ENCODE data around the gene ZHX3. TPM values are rescaled to one million over a fixed set of nuclear protein-coding genes. Genes with fewer than 3 reads are reported as not detected.
A peak's percentile ranks its signal among the peaks of the same experiment; 100 is the strongest.

The ZHX3 gene
- total and polyA plus RNA-seq, 9 of the 15 experiments (the other 6 are each of a cell fraction or from before 2014, with no cell fraction given) = 0.80 to 14.6 (median 4.9) TPM

DNA sequence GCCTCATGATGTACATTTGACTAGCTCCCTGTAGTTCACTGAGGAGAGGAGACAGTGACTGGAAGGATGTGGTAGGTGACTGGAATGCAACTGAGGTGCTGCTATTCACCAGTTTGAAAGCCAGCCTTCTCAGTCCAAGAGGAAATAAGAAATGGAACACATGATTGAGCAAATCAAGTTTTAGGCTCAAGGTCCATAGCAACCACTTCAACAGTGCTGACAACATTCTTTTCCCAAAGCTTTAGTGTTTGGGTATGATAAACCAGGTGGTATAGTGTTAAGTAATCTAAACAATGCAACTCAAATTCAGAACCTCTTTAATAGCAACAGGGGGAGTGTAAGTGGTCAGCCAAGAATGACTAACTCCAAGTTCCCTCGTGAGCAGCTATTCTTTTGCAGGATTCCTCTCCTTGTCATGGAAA is 9.2 kb downstream of the ZHX3 start:
- CTCF ChIA-PET (ENCODE audit: low intra/inter-chr PET ratio) = no interaction called here
- peak; percentile 34 for ATAC-seq
- peaks cover 28% of the 10 kb centered on the region; the same call in 2 of the 3 replicates for H3K79me2 ChIP-seq (ENCODE audit: control insufficient read depth, insufficient read depth, low read length)

DNA sequence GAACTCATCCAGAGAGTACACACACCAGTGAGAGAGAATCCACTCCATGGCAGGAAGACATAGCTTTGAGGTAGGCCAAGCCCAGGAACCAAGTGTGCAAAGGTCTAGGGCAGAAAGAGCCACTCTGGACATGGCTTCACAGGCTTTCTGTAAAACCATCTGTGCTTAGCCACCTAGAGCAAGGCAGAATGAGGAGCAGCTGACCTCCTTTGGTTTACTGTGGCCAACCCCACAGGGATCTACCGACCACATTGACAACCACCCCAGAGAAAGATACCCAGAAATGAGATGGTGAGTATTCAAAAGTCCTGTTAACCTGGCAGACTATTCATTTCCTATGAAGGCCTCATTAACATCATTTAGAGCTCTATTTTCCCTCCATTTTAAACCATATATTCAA is 10.5 kb downstream of the ZHX3 start:
- ChIA-PET CTCF (ENCODE audit: low intra/inter-chr PET ratio) (no interaction called here), POLR2A (interaction anchor here (0.6 to 2.5 kb wide), 2 partner anchors 9 to 15 kb away, joined by 3 to 10 read pairs; no protein-coding TSS in a partner anchor)
- no peak overlapping the region for H3K9ac ChIP-seq (ENCODE audit: insufficient read depth in 1 of 2, low read depth in 2 of 2, low read length in 2 of 2)
- H4K20me1 ChIP-seq (replicated peaks; ENCODE audit: control insufficient read depth, insufficient read depth, low read length) = no peaks in the 10 kb centered on the region
- no peak overlapping the region for H3K27ac ChIP-seq (ENCODE audit: extremely low read depth, low read depth, low read length)
- no peaks in the 10 kb centered on the region for H3K36me3 ChIP-seq (ENCODE audit: control insufficient read depth, insufficient read depth, low read length)
- no peak overlapping the region for H3K4me2 ChIP-seq (ENCODE audit: insufficient read depth, low read length)
- peaks cover 26% of the 10 kb centered on the region; the same call in 2 of the 3 replicates for H3K79me2 ChIP-seq (ENCODE audit: control insufficient read depth, insufficient read depth, low read length)
- FAIRE-seq = no peak
- intact Hi-C loops (cut with micrococcal nuclease) (no loop called here), in situ Hi-C loops (cut with MboI) (no loop called here)
- no peak for DNase-seq (ENCODE audit: extremely low read depth in 1 of 4, low spot score in 3 of 4)
- WGBS (ENCODE audit: insufficient coverage, low coverage, missing lambda C conversion rate) = 63% methylated on average over 1 of the region's 1 CpG
- no TSS peak for BruUV-seq (replicated peaks)
- no peak for ATAC-seq
- no peak overlapping the region for H3K4me3 ChIP-seq
- no peak overlapping the region for H2AFZ ChIP-seq (ENCODE audit: low read depth, low read length)
- no peaks in the 10 kb centered on the region for H3K27me3 ChIP-seq (ENCODE audit: control insufficient read depth in 2 of 2, insufficient read depth in 2 of 2, low read length in 2 of 2)
- peaks cover 7 to 27% of the 10 kb centered on the region in 2 experiments for H3K4me1 ChIP-seq (replicated peaks in 1 of 2; ENCODE audit: control insufficient read depth in 2 of 2, insufficient read depth in 2 of 2, low read length in 2 of 2)
- H3K9me1 ChIP-seq (ENCODE audit: control insufficient read depth, insufficient read depth, low read length) = no peaks in the 10 kb centered on the region
- no peaks in the 10 kb centered on the region for H3K9me3 ChIP-seq (replicated peaks; ENCODE audit: control insufficient read depth, insufficient read depth, low read depth, low read length)
- TF ChIP-seq SMAD2 (IDR thresholded peaks at IDR 0.05; ENCODE audit: low read depth, low read length) (no peak), MYNN (IDR thresholded peaks at IDR 0.05) (no peak), MYNN (CRISPR knock-in tag; IDR thresholded peaks at IDR 0.05) (no peak), SAFB2 (IDR thresholded peaks at IDR 0.05; ENCODE audit: borderline replicate concordance, low read depth, low read length, severe bottlenecking) (no peak), GATAD2B (IDR thresholded peaks at IDR 0.05; ENCODE audit: borderline replicate concordance) (no peak), HNRNPK (IDR thresholded peaks at IDR 0.05; ENCODE audit: low read depth, low read length, poor library complexity, severe bottlenecking) (no peak), MED1 (CRISPR knock-in tag; IDR thresholded peaks at IDR 0.05; ENCODE audit: borderline replicate concordance) (no peak), CEBPG (CRISPR knock-in tag; IDR thresholded peaks at IDR 0.05) (no peak), CEBPG (tag; conservative IDR thresholded peaks at IDR 0.05 in 1 of 2, IDR thresholded peaks at IDR 0.05 in 1 of 2) (no peak), CBX2 (IDR thresholded peaks at IDR 0.05; ENCODE audit: insufficient read depth, low read length, poor library complexity, severe bottlenecking) (no peak), GTF2F1 (IDR thresholded peaks at IDR 0.05; ENCODE audit: low read depth, low read length) (no peak)
- TF ChIP-seq, protein P1, sequence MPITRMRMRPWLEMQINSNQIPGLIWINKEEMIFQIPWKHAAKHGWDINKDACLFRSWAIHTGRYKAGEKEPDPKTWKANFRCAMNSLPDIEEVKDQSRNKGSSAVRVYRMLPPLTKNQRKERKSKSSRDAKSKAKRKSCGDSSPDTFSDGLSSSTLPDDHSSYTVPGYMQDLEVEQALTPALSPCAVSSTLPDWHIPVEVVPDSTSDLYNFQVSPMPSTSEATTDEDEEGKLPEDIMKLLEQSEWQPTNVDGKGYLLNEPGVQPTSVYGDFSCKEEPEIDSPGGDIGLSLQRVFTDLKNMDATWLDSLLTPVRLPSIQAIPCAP (CRISPR knock-in tag; IDR thresholded peaks at IDR 0.05; ENCODE audit: borderline replicate concordance) = no peak

More for the DNA sequence above, 9.2 kb downstream of the ZHX3 start:
- TF ChIP-seq, protein P2, sequence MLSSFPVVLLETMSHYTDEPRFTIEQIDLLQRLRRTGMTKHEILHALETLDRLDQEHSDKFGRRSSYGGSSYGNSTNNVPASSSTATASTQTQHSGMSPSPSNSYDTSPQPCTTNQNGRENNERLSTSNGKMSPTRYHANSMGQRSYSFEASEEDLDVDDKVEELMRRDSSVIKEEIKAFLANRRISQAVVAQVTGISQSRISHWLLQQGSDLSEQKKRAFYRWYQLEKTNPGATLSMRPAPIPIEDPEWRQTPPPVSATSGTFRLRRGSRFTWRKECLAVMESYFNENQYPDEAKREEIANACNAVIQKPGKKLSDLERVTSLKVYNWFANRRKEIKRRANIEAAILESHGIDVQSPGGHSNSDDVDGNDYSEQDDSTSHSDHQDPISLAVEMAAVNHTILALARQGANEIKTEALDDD (IDR thresholded peaks at IDR 0.05) = peak; percentile 84
- TF ChIP-seq TCFL5 (CRISPR knock-in tag; conservative IDR thresholded peaks at IDR 0.05) (no peak), TEAD4 (IDR thresholded peaks at IDR 0.05; ENCODE audit: low read length) (peak; percentile 16; the same call in 1 of the 2 replicates), TEAD4 (CRISPR knock-in tag; IDR thresholded peaks at IDR 0.05; ENCODE audit: borderline replicate concordance) (no peak)
- FAIRE-seq (peak; percentile 35), DNase-seq (ENCODE audit: extremely low read depth in 1 of 4, low spot score in 3 of 4) (peak in 2 of 4 experiments; percentile 17 to 20)
- POLR2A ChIA-PET = interaction anchor here (0.6 to 0.9 kb wide), 3 partner anchors 14 to 45 kb away, joined by 3 read pairs; no protein-coding TSS in a partner anchor
- no peaks in the 10 kb centered on the region for H3K27me3 ChIP-seq (ENCODE audit: control insufficient read depth in 2 of 2, insufficient read depth in 2 of 2, low read length in 2 of 2)
- WGBS (ENCODE audit: insufficient coverage, low coverage, missing lambda C conversion rate) = 11% methylated on average over 1 of the region's 1 CpG
- H4K20me1 ChIP-seq (replicated peaks; ENCODE audit: control insufficient read depth, insufficient read depth, low read length) = no peaks in the 10 kb centered on the region
- no TSS peak for BruUV-seq (replicated peaks)
- intact Hi-C loops (cut with micrococcal nuclease) (no loop called here), in situ Hi-C loops (cut with MboI) (no loop called here)
- H3K4me3 ChIP-seq = no peak overlapping the region
- H3K4me1 ChIP-seq (replicated peaks in 1 of 2; ENCODE audit: control insufficient read depth in 2 of 2, insufficient read depth in 2 of 2, low read length in 2 of 2) = peaks cover 7 to 27% of the 10 kb centered on the region in 2 experiments
- H2AFZ ChIP-seq (ENCODE audit: low read depth, low read length) = peak overlapping the region; percentile 58; the same call in 1 of the 2 replicates
- no peaks in the 10 kb centered on the region for H3K9me1 ChIP-seq (ENCODE audit: control insufficient read depth, insufficient read depth, low read length)
- peak overlapping the region; percentile 59; the same call in 2 of the 3 replicates for H3K27ac ChIP-seq (ENCODE audit: extremely low read depth, low read depth, low read length)
- H3K9me3 ChIP-seq (replicated peaks; ENCODE audit: control insufficient read depth, insufficient read depth, low read depth, low read length) = no peaks in the 10 kb centered on the region
- H3K4me2 ChIP-seq (ENCODE audit: insufficient read depth, low read length) = peak overlapping the region; percentile 53
- peak overlapping the region in 1 of 2 experiments; percentile 53; a peak in 1 of 4 replicates for H3K9ac ChIP-seq (ENCODE audit: insufficient read depth in 1 of 2, low read depth in 2 of 2, low read length in 2 of 2)
- H3K36me3 ChIP-seq (ENCODE audit: control insufficient read depth, insufficient read depth, low read length) = peaks cover 5% of the 10 kb centered on the region; the same call in 1 of the 3 replicates
